ENCODE results near the gene INSYN2B. TPM values are rescaled to one million over a fixed set of nuclear protein-coding genes. Genes with fewer than 3 reads are reported as not detected.

INSYN2B gene
- polyA plus RNA-seq, 1 donor: 0.05 TPM

GRCh38 chr5:169893010-169893409 lies 87.3 kb downstream of the INSYN2B start:
- DNase-seq (ENCODE audit: low read depth): no peak

- no peak for DNase-seq (ENCODE audit: low read depth)
Observed at GRCh38 chr5:169889572-169889971, 90.7 kb downstream of the INSYN2B start.

- DNase-seq (ENCODE audit: low read depth): no peak
Observed at GRCh38 chr5:169886677-169887076, 93.6 kb downstream of the INSYN2B start.

GRCh38 chr5:169886033-169886432 lies 94.3 kb downstream of the INSYN2B start:
- DNase-seq (ENCODE audit: low read depth): no peak

- no peak for DNase-seq (ENCODE audit: low read depth)
Observed at GRCh38 chr5:169881702-169882303, 98.5 kb downstream of the INSYN2B start.

GRCh38 chr5:169880785-169881184 lies 99.5 kb downstream of the INSYN2B start:
- no peak for DNase-seq (ENCODE audit: low read depth)

GRCh38 chr5:169880012-169880663 lies 100.2 kb downstream of the INSYN2B start:
- DNase-seq (ENCODE audit: low read depth): no peak

- no peak for DNase-seq (ENCODE audit: low read depth)
Observed at GRCh38 chr5:169876386-169876785, 103.9 kb downstream of the INSYN2B start.

- DNase-seq (ENCODE audit: low read depth): no peak
Observed at GRCh38 chr5:169875731-169876130, 104.6 kb downstream of the INSYN2B start.

- DNase-seq (ENCODE audit: low read depth): no peak
Observed at GRCh38 chr5:169875091-169875728, 105.1 kb downstream of the INSYN2B start.

GRCh38 chr5:169874621-169875020 lies 105.7 kb downstream of the INSYN2B start:
- DNase-seq (ENCODE audit: low read depth): no peak

- no peak for DNase-seq (ENCODE audit: low read depth)
Observed at GRCh38 chr5:169873642-169874041, 106.7 kb downstream of the INSYN2B start.

GRCh38 chr5:169871826-169872490 lies 108.3 kb downstream of the INSYN2B start:
- peak; percentile 32 for DNase-seq (ENCODE audit: low read depth)

GRCh38 chr5:169870211-169870610 lies 110.1 kb downstream of the INSYN2B start:
- DNase-seq (ENCODE audit: low read depth): no peak

GRCh38 chr5:169869066-169869465 lies 111.2 kb downstream of the INSYN2B start:
- DNase-seq (ENCODE audit: low read depth): no peak

GRCh38 chr5:169867347-169867746 lies 112.9 kb downstream of the INSYN2B start:
- DNase-seq (ENCODE audit: low read depth): no peak

- DNase-seq (ENCODE audit: low read depth): no peak
Observed at GRCh38 chr5:169864483-169864882, 115.8 kb downstream of the INSYN2B start.

- DNase-seq (ENCODE audit: low read depth): no peak
Observed at GRCh38 chr5:169862391-169862811, 117.9 kb downstream of the INSYN2B start.

GRCh38 chr5:169861934-169862333 lies 118.4 kb downstream of the INSYN2B start:
- no peak for DNase-seq (ENCODE audit: low read depth)

GRCh38 chr5:169861433-169861832 lies 118.9 kb downstream of the INSYN2B start:
- no peak for DNase-seq (ENCODE audit: low read depth)

- DNase-seq (ENCODE audit: low read depth): no peak
Observed at GRCh38 chr5:169860585-169860984, 119.7 kb downstream of the INSYN2B start.

GRCh38 chr5:169856571-169856970 lies 123.7 kb downstream of the INSYN2B start:
- no peak for DNase-seq (ENCODE audit: low read depth)
